Measurements from ENCODE around the gene LAPTM5. TPM values are rescaled to one million over a fixed set of nuclear protein-coding genes. Genes with fewer than 3 reads are reported as not detected.

Gene LAPTM5
- total and polyA plus RNA-seq, 3 donors from 2014 or later, result 2.0 to 46.9 (median 16.3) TPM

DNA sequence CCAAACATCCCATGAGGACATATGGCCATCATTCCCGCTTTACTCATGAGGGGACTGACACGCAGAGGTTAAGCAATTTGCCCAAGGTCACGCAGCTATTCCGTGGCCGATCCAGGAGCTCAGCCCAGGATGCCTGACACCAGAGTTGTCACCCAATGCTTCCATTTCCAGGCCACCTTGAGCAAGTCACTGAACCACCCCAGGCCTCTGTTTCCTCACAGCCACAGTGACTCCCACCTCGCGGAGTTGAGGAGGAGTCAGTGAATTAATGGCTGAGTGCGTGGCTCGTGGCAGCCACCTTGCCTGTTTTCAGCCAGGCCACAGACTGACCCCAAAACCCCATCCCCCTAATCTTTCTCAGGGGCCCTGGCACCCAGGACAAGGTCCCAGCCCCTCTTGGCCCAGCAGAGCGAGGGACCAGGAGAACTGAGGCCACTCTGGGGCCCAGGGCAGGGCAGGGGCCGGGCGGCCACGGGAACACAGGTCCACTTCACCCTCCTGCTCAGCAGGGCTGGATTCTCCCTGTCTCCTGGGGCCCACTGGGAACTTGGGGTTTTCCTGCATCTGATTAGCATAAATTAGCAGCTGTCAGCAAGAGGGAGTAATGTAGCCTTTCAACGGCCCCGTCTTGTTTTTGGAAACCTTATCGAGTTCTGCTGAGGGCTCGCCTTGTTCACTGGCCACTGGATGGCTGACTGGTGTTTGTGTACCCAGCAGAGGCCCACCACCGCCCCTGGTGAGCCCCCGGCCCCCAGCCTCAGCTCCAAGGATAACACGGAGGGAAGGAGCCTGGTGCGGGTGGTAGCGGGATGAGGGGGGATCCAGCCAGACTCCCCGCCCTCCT lies 19.7 kb upstream of the LAPTM5 start:
- WGBS, 2 donors, result 92 to 94% methylated on average over 12 to 22 of the region's 23 CpGs
- TF ChIP-seq, protein P1, sequence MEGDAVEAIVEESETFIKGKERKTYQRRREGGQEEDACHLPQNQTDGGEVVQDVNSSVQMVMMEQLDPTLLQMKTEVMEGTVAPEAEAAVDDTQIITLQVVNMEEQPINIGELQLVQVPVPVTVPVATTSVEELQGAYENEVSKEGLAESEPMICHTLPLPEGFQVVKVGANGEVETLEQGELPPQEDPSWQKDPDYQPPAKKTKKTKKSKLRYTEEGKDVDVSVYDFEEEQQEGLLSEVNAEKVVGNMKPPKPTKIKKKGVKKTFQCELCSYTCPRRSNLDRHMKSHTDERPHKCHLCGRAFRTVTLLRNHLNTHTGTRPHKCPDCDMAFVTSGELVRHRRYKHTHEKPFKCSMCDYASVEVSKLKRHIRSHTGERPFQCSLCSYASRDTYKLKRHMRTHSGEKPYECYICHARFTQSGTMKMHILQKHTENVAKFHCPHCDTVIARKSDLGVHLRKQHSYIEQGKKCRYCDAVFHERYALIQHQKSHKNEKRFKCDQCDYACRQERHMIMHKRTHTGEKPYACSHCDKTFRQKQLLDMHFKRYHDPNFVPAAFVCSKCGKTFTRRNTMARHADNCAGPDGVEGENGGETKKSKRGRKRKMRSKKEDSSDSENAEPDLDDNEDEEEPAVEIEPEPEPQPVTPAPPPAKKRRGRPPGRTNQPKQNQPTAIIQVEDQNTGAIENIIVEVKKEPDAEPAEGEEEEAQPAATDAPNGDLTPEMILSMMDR (IDR thresholded peaks at IDR 0.05), result no peak
- no peak for TF ChIP-seq POLR2A (IDR thresholded peaks at IDR 0.05)
- Histone ChIP-seq H3K4me3 (no peak overlapping the region), H3K27me3 (no peaks in the 10 kb centered on the region), H3K36me3 (ENCODE audit: low read depth, missing control alignments) (no peaks in the 10 kb centered on the region), H3K4me1 (no peaks in the 10 kb centered on the region), H3K27ac (no peak overlapping the region), H3K9me3 (no peaks in the 10 kb centered on the region)
- no peak for DNase-seq
- intact Hi-C loops (cut with DNase I; ENCODE audit: low total_unique reads), result loop anchor here (5.0 kb wide), 1 partner anchor 55 kb away; the partner anchor contains the start of gene MATN1

- Histone ChIP-seq H3K36me3 (ENCODE audit: low read depth, missing control alignments) (no peaks in the 10 kb centered on the region), H3K4me3 (no peak overlapping the region), H3K27me3 (no peaks in the 10 kb centered on the region), H3K27ac (no peak overlapping the region), H3K9me3 (no peaks in the 10 kb centered on the region), H3K4me1 (no peaks in the 10 kb centered on the region)
- TF ChIP-seq, protein P1 (IDR thresholded peaks at IDR 0.05), result no peak
- no peak for TF ChIP-seq POLR2A (IDR thresholded peaks at IDR 0.05)
- 94% methylated on average over 15 to 18 of the region's 18 CpGs for WGBS, 2 donors
- intact Hi-C loops (cut with DNase I; ENCODE audit: low total_unique reads), result loop anchor here (5.0 kb wide), 1 partner anchor 54 kb away; the partner anchor contains the start of gene MATN1
- no peak for DNase-seq
Measured at GRCh38 chr1:30776097-30777059, 18.8 kb upstream of the LAPTM5 start.

GRCh38 chr1:30775433-30775975 lies 17.9 kb upstream of the LAPTM5 start:
- WGBS, 2 donors, result 84 to 94% methylated on average over 9 to 12 of the region's 12 CpGs

More at GRCh38 chr1:30775433-30775975, 17.9 kb upstream of the LAPTM5 start:
- intact Hi-C loops (cut with DNase I; ENCODE audit: low total_unique reads), result loop anchor here (5.0 kb wide), 1 partner anchor 53 kb away; the partner anchor contains the start of gene MATN1
- no peaks in the 10 kb centered on the region for H3K27me3 ChIP-seq
- TF ChIP-seq POLR2A (IDR thresholded peaks at IDR 0.05), result no peak
- TF ChIP-seq, protein P1 (IDR thresholded peaks at IDR 0.05), result no peak
- H3K4me1 ChIP-seq, result no peaks in the 10 kb centered on the region
- DNase-seq, result no peak
- no peak overlapping the region for H3K4me3 ChIP-seq
- H3K36me3 ChIP-seq (ENCODE audit: low read depth, missing control alignments), result no peaks in the 10 kb centered on the region
- no peaks in the 10 kb centered on the region for H3K9me3 ChIP-seq
- H3K27ac ChIP-seq, result no peak overlapping the region
